GM18951 (cell line): ENCODE data around the gene GPX3.

ENCODE experiments used
- POLR2A ChIP-seq: IDR thresholded peaks from 4 replicates; pipeline ENCODE4 v1.6.1; 2011; ENCODE audit warnings: mild to moderate bottlenecking; ENCODE audit not compliant: insufficient read length, insufficient read depth; ENCODE audit errors: extremely low read depth
- in situ Hi-C: fragments of 300-500 bp; cut with MboI; formaldehyde crosslinking; loops from one replicate; pipeline ENCODE4 v1.12.0; 2022; ENCODE audit warnings: low sequenced_read_pairs, mixed read lengths, inconsistent platforms; ENCODE audit not compliant: unreplicated experiment

Gene GPX3

GRCh38 chr5:151004499-151004898 is 15.9 kb upstream of the GPX3 start:
- TF ChIP-seq POLR2A = no peak
- in situ Hi-C loops = no loop called here

GRCh38 chr5:151005187-151005949 is 15.0 kb upstream of the GPX3 start:
- in situ Hi-C loops = no loop called here
- no peak for TF ChIP-seq POLR2A

- TF ChIP-seq POLR2A = no peak
- in situ Hi-C loops = no loop called here
Observed at GRCh38 chr5:151005950-151006576, 14.3 kb upstream of the GPX3 start.

GRCh38 chr5:151006704-151007334 is 13.6 kb upstream of the GPX3 start:
- in situ Hi-C loops = no loop called here

GRCh38 chr5:151007430-151008209 is 12.8 kb upstream of the GPX3 start:
- in situ Hi-C loops = no loop called here
- no peak for TF ChIP-seq POLR2A

More at GRCh38 chr5:151006704-151007334, 13.6 kb upstream of the GPX3 start:
- no peak for TF ChIP-seq POLR2A

GRCh38 chr5:151008210-151008491 is 12.2 kb upstream of the GPX3 start:
- no peak for TF ChIP-seq POLR2A
- in situ Hi-C loops = no loop called here

DNA sequence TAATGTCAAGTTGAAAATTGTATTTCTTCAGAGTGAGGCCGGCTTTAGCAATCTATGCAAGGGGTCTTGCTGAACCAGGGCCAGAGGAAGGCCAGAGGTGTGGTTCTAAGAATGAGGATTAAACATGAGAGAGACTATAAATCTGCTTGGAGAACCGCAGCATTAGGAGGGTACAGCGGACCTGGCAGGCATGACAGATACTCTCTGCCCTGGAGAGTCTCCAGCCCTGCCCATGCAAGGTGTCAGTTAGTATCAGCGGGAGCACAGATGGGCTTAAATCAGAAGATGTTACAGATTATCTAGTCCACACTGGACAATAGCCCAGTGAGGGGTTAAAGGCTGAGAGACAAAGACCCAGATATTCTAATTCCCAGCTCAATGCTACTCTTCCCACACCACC is 11.5 kb upstream of the GPX3 start:
- no peak for TF ChIP-seq POLR2A
- in situ Hi-C loops = no loop called here

GRCh38 chr5:151012862-151013261 is 7.5 kb upstream of the GPX3 start:
- TF ChIP-seq POLR2A = no peak
- in situ Hi-C loops = no loop called here

GRCh38 chr5:151014680-151015343 is 5.6 kb upstream of the GPX3 start:
- no peak for TF ChIP-seq POLR2A
- in situ Hi-C loops = no loop called here

DNA sequence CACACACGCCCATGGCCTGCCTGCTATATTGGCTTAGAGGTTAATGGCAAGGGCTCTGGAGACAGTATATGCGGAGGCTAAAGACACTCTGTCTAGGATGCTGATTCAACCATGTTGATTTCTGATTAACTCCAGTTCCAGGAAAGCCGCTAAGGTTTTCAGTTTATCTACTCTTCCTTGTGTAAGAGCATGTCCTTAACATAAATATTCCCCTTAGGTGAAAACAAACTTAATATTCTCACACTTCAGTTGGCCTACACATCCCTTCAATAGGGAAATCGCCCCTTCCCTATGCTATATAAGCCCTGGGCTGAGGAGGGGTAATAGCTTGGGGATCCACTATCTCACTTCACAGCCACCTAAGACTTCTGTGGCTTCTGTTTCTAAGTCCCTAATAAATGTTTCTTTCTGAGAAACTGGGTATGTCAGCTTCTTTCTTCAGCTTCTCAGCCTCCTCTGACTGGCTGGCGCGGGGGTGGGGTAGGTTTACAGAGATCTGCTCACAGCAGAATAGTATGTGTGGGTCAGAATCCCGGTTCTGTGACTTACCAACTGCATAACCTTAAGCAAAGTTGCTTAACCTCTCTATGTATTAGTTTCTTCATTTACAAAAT is 4.3 kb upstream of the GPX3 start:
- in situ Hi-C loops = no loop called here

DNA sequence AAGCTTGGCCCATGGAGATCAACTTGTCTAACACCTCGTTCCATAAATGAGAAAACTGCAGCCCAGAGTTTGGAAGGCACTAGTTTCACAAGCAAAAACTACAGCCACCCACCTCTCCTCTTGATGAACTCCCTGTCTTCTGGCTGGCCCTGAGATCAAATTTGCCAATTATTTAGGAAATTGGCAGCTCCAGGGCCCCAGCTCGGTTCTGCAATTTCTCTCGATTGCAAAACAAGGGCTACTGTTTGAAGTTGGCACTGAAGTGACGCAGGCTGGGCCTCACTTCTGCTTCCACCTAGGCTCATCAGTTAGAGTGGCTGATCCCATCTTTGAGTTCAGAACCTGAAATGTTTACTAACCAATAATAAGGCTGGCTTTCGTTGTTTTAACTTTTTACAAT is 3.7 kb upstream of the GPX3 start:
- no peak for TF ChIP-seq POLR2A
- in situ Hi-C loops = no loop called here

More for the DNA sequence above, 4.3 kb upstream of the GPX3 start:
- no peak for TF ChIP-seq POLR2A

DNA sequence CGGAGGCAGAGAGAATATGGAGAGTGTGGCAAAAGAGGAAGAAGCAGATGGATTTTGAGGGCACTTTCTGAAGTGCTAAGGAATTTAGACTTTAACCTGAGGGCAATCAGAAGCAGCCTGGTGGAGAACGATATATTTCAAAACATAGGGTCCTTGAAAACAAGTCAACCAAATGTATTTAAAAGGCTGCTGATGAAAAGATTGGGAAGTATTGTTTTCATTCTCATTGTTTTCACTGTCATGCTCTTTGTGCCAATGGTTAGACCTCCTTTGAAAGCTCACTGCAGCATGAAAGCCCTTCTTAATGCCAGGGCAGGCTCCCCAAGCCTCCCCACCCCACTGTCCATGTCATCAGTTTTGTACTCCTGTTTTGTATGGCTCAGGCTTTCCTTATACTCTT is 2.5 kb upstream of the GPX3 start:
- TF ChIP-seq POLR2A = no peak
- in situ Hi-C loops = no loop called here

DNA sequence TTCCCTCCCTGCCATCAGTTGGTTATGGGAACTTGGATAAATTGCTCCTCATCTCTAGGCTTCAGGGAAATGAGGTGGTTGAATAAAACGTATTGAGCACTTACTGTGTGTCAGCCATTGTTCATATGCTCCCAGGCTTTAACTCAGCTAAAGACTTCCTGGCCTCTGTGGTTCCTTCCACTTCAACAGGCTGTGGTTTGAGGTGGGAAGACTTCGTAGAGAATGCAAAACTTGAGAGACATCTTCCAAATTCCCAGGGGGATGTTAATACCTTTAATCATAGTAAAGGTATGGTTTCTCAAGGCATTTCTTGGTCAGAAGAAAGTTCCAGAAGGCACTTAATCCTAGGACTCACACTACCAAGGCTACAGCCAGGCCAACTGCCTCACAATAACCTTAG is 1.5 kb upstream of the GPX3 start:
- TF ChIP-seq POLR2A = no peak
- in situ Hi-C loops = no loop called here

GRCh38 chr5:151019331-151019730 is 1.1 kb upstream of the GPX3 start:
- in situ Hi-C loops = no loop called here
- TF ChIP-seq POLR2A = no peak
